BJ (cell line): ENCODE measurements around the gene LNPEP. TPM values are rescaled to one million over a fixed set of nuclear protein-coding genes. Genes with fewer than 3 reads are reported as not detected.

ENCODE experiments used
- CTCF ChIA-PET: fragments of 350-600 bp; formaldehyde crosslinking; extraction: SDS; loops from one replicate; lab custom pipeline; 2021; ENCODE audit warnings: antibody characterized with exemption, inconsistent platforms; lab: Yijun Ruan, JAX
- POLR2A ChIA-PET: fragments of 300-600 bp; sonication (Branson Sonifier 250); formaldehyde crosslinking; extraction: SDS; loops from one replicate; lab custom pipeline; 2021; ENCODE audit warnings: antibody characterized with exemption; lab: Charles Lee
- DNase-seq: peaks from one replicate; pipeline ENCODE4 v3.0.0-alpha.2; 2011; ENCODE audit warnings: low read depth
- H3K27me3 ChIP-seq: 2 replicates; pipeline ENCODE4 v1.6.0; 2011; ENCODE audit warnings: low read length; ENCODE audit not compliant: control insufficient read depth, insufficient read depth
- H3K36me3 ChIP-seq: 2 replicates; pipeline ENCODE4 v1.5.1; 2011; ENCODE audit warnings: low read length; ENCODE audit not compliant: control insufficient read depth, insufficient read depth
- H3K4me3 ChIP-seq: 2 replicates; pipeline ENCODE4 v1.5.1; 2011; ENCODE audit warnings: low read depth, mild to moderate bottlenecking, control low read depth, low read length
- CTCF ChIP-seq: IDR thresholded peaks from 2 replicates; pipeline ENCODE4 v1.5.1; 2011; ENCODE audit warnings: low read depth, mild to moderate bottlenecking, control low read depth, inconsistent platforms, low read length, moderate library complexity; ENCODE audit not compliant: insufficient read depth
- polyA plus RNA-seq: library from polyadenylated mRNA; depleted of rRNA; stranded (reverse); fragments of >200 nt; gene quantifications from 2 replicates; pipeline ENCODE4 v1.2.3, GENCODE V29; 2011

LNPEP gene
- polyA plus RNA-seq, 1 experiment = 6.3 TPM

- no peak for TF ChIP-seq CTCF
- DNase-seq = no peak
- CTCF ChIA-PET = no interaction called here
- no peaks in the 10 kb centered on the region for H3K27me3 ChIP-seq
- H3K4me3 ChIP-seq = no peak overlapping the region
- POLR2A ChIA-PET = no interaction called here
- no peaks in the 10 kb centered on the region for H3K36me3 ChIP-seq
Measured at GRCh38 chr5:96909003-96909402, 26.9 kb upstream of the LNPEP start.

DNA sequence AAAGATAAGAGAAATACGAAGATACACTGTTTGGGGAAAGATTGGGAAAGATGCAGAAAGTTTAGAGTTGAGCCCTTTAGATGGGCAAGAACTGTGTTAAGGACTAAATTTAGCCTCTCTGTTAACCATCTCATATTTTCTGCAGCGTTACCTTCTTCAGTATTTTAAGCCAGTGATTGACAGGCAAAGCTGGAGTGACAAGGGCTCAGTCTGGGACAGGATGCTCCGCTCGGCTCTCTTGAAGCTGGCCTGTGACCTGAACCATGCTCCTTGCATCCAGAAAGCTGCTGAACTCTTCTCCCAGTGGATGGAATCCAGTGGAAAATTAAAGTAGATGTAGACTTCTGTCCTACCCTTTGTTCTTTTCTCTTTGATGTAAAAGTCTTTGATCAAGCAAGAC, 26.4 kb upstream of the LNPEP start:
- TF ChIP-seq CTCF = no peak
- no peak overlapping the region for H3K4me3 ChIP-seq
- ChIA-PET CTCF (no interaction called here), POLR2A (no interaction called here)
- H3K36me3 ChIP-seq = no peaks in the 10 kb centered on the region
- no peak for DNase-seq
- no peaks in the 10 kb centered on the region for H3K27me3 ChIP-seq

DNA sequence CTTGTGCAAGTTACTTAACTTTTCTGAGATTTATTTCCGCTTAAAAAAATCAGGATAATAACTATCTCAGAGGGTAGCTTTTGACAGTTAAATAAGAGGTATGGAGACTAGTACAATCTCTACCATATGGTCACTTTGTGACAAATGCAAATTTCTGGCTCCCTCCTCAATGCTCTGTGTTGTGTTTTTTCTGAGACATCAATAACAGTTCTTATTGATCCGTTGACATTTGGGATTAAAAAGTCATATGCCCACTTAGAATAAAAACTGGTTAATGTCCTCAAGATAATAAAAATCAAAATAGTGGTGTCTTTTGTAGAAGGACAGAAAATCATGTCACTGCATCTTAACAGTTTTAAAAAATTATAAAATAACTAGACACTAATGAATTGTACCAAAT, 24.7 kb upstream of the LNPEP start:
- DNase-seq = no peak
- H3K4me3 ChIP-seq = no peak overlapping the region
- ChIA-PET CTCF (no interaction called here), POLR2A (no interaction called here)
- H3K27me3 ChIP-seq = no peaks in the 10 kb centered on the region
- no peak for TF ChIP-seq CTCF
- no peaks in the 10 kb centered on the region for H3K36me3 ChIP-seq

- no peak for TF ChIP-seq CTCF
- H3K4me3 ChIP-seq = no peak overlapping the region
- H3K27me3 ChIP-seq = no peaks in the 10 kb centered on the region
- no peaks in the 10 kb centered on the region for H3K36me3 ChIP-seq
- DNase-seq = no peak
- CTCF ChIA-PET = interaction anchor here (1.2 kb wide), 1 partner anchor 8 kb away, joined by 4 read pairs; no protein-coding TSS in a partner anchor
- POLR2A ChIA-PET = no interaction called here
Measured at GRCh38 chr5:96913233-96913632, 22.6 kb upstream of the LNPEP start.

DNA sequence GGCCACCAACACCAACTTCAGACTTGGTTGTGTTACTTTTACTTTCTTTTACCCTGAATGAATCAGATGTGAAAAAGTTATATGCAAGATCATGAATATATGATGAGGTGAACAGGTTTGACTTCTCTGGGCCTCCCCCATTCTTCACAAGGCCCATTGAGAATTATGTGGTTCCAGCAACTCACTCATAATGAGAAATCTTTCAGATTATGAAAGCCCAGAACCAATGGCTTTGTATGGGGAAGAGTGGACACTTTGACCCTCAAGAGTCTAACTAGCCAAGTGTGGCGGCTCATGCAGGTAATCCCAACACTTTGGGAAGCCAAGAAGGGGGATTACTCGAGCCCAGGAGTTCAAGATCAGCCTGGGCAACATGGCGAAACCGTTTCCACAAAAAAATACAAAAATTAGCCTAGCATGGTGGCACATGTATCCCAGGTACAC, 16.1 kb upstream of the LNPEP start:
- no peak overlapping the region for H3K4me3 ChIP-seq
- CTCF ChIA-PET = no interaction called here

More for the DNA sequence above, 16.1 kb upstream of the LNPEP start:
- Histone ChIP-seq H3K36me3 (no peaks in the 10 kb centered on the region), H3K27me3 (no peaks in the 10 kb centered on the region)
- TF ChIP-seq CTCF = no peak
- no peak for DNase-seq
- POLR2A ChIA-PET = no interaction called here
